Esophagus muscularis mucosa (tissue), 4 donors: ENCODE results near the gene TRAF2.

Experiments used
- CTCF ChIP-seq, 3 experiments: fragments of 200-600 bp in 2 of 3; fragments of 450-650 bp in 1 of 3; sonication (generic) in 2 of 3; IDR thresholded peaks; one replicate each; pipeline ENCODE4 v1.5.1; 2017 to 2019; ENCODE audit warnings: antibody characterized with exemption in 3 of 3, mild to moderate bottlenecking in 2 of 3, moderate library complexity in 1 of 3
- EP300 ChIP-seq: sonication (generic); formaldehyde crosslinking; IDR thresholded peaks from one replicate; pipeline ENCODE4 v1.6.1; 2017; ENCODE audit warnings: antibody characterized with exemption
- POLR2A ChIP-seq: fragments of 450-650 bp; IDR thresholded peaks from one replicate; pipeline ENCODE4 v1.6.1; 2017; ENCODE audit warnings: antibody characterized with exemption, moderate library complexity, mild to moderate bottlenecking, low read depth
- POLR2AphosphoS5 ChIP-seq, 2 donors: sonication (generic); formaldehyde crosslinking; IDR thresholded peaks; one replicate each; pipeline ENCODE4 v1.6.1; 2017; ENCODE audit warnings: antibody characterized with exemption in 2 of 2

DNA sequence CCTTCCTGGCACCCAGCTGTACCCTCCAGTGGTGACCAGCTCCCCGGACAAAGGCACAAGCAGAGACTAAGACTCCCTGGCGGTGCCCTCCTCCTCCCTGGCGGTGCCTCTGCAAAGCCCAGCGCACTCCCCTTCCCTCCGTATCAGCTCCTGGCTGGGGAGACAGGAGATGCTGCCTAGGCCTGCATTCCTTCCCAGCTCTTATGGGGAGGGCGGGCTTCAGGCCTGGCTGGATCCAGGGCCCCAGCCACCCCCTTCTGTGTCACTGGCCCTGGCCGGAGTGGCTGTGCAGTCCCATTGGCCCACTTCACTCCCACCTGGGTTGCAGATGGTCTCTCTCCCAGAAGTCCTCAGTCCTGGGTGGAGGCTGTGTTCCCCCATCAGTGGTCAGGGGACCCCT is 72.2 kb downstream of the TRAF2 start:
- TF ChIP-seq CTCF (IDR thresholded peaks at IDR 0.05): no peak
- no peak for TF ChIP-seq POLR2AphosphoS5 (IDR thresholded peaks at IDR 0.05)
- no peak for TF ChIP-seq EP300
- TF ChIP-seq POLR2A: no peak
